ENCODE results near the gene GYG2.

DNA sequence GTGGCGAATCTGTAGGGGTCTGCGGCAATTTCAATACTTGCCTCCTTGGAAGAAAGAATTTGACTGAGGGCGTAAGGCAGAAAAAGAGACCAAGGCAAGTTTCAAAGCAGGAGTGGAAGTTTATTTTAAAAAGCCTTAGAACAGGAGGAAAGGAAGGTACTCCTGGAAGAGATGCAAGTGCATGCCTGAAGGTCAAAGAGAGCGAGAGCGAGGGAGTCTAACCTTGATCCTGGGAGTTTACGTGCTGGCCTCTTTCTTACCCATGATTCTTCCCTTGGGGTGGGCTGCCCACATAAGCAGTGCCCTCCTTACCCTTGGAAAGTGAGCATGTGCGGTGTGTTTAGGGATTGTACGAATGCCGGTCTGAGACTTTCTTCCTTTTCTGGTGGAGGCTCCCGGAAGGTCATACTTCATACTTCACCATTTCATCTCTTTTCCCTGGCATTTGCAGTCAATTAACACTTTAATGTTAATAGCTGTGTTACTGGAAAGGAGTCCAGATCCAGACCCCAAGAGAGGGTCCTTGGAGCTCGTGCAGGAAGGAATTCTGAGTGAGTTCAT, 60.4 kb downstream of the GYG2 start:
- TF ChIP-seq CTCF (IDR thresholded peaks at IDR 0.05) (no peak), POLR2AphosphoS5 (IDR thresholded peaks at IDR 0.05) (no peak), POLR2A (IDR thresholded peaks at IDR 0.05) (no peak)

Data from breast epithelium (tissue), 3 donors.